ENCODE results near the gene MPPED2. TPM values are rescaled to one million over a fixed set of nuclear protein-coding genes. Genes with fewer than 3 reads are reported as not detected.

MPPED2 gene
- total RNA-seq, 1 experiment from 2014 or later: 4.7 TPM

- WGBS (ENCODE audit: extremely low coverage, insufficient read length, low lambda C conversion rate): no CpG with 5 or more reads among the region's 2 CpGs
Measured at GRCh38 chr11:30454541-30454940, 131.6 kb downstream of the MPPED2 start.

More at GRCh38 chr11:30454541-30454940, 131.6 kb downstream of the MPPED2 start:
- no peak for DNase-seq
- no peak overlapping the region for H3K14ac ChIP-seq (ENCODE audit: insufficient read depth, low read length)
- H3K23me2 ChIP-seq (ENCODE audit: insufficient read length, low read depth, low read length, poor library complexity, severe bottlenecking): no peaks in the 10 kb centered on the region
- H2AFZ ChIP-seq (ENCODE audit: low read length): no peak overlapping the region
- no peak overlapping the region for H3K4ac ChIP-seq (ENCODE audit: low read depth, low read length)
- no peak overlapping the region for H2BK20ac ChIP-seq (ENCODE audit: low read depth, low read length, poor library complexity, severe bottlenecking)
- H2BK15ac ChIP-seq (ENCODE audit: low read depth, low read length): no peak overlapping the region
- H4K20me1 ChIP-seq (ENCODE audit: control insufficient read depth, insufficient read depth, insufficient read length): no peaks in the 10 kb centered on the region
- no peak overlapping the region for H3K23ac ChIP-seq (ENCODE audit: insufficient read length, low read depth, low read length)
- TF ChIP-seq CTCF (conservative IDR thresholded peaks at IDR 0.05): no peak
- H2AK5ac ChIP-seq (ENCODE audit: insufficient read length, low read length): no peak overlapping the region
- no peak overlapping the region for H4K5ac ChIP-seq (ENCODE audit: insufficient read length, low read depth, low read length)
- H3K27me3 ChIP-seq (ENCODE audit: insufficient read depth, low read length): no peaks in the 10 kb centered on the region
- no peak overlapping the region for H3K18ac ChIP-seq (ENCODE audit: insufficient read length, low read depth, low read length)
- peaks cover 30% of the 10 kb centered on the region for H3K4me1 ChIP-seq (ENCODE audit: insufficient read depth, low read length)
- H3K4me1 Mint-ChIP-seq: peaks cover 51 to 56% of the 10 kb centered on the region in 2 experiments
- H3K4me2 ChIP-seq (ENCODE audit: insufficient read depth, insufficient read length, low read length): no peak overlapping the region
- no peaks in the 10 kb centered on the region for H3K9me3 ChIP-seq (ENCODE audit: control insufficient read depth, low read depth, low read length)
- no peaks in the 10 kb centered on the region for H3K79me2 ChIP-seq (ENCODE audit: insufficient read depth, low read length)
- no peak overlapping the region for H3K4me3 Mint-ChIP-seq
- no peak overlapping the region for H4K91ac ChIP-seq (ENCODE audit: insufficient read length, low read depth, low read length)
- H3K27ac Mint-ChIP-seq: no peak overlapping the region
- H2BK12ac ChIP-seq (ENCODE audit: insufficient read length, low read depth, low read length): no peak overlapping the region
- no peak overlapping the region for H2BK5ac ChIP-seq (ENCODE audit: insufficient read length, low read length)
- H3K9ac ChIP-seq (ENCODE audit: extremely low read depth, insufficient read length, low read length): no peak overlapping the region
- no peak overlapping the region for H3K27ac ChIP-seq (ENCODE audit: insufficient read length, low read depth, low read length)
- peaks cover 0 to 4% of the 10 kb centered on the region in 2 experiments; a peak in 1 of 5 replicates for H3K9me3 Mint-ChIP-seq
- H3T11ph ChIP-seq (ENCODE audit: low read length): no peak overlapping the region
- no peak overlapping the region for H3K56ac ChIP-seq (ENCODE audit: insufficient read length, low read depth, low read length)
- peaks cover 39% of the 10 kb centered on the region for H3K27me3 Mint-ChIP-seq (ENCODE audit: low read depth)
- H3K79me1 ChIP-seq (ENCODE audit: insufficient read depth, low read depth, low read length, poor library complexity, severe bottlenecking): no peaks in the 10 kb centered on the region
- no peak overlapping the region for H4K8ac ChIP-seq (replicated peaks; ENCODE audit: insufficient read length, low read depth, low read length)
- no peak overlapping the region for H2BK120ac ChIP-seq (ENCODE audit: low read depth, low read length, poor library complexity, severe bottlenecking)
- H3K36me3 Mint-ChIP-seq (ENCODE audit: insufficient read depth in 1 of 3, low read depth in 3 of 3): peaks cover 0 to 4% (median 0%) of the 10 kb centered on the region in 3 experiments; a peak in 3 of 7 replicates

Data from H9 (cell line).